ENCODE results near the gene IRF1.
"Not testable (repeated sequence)": the region's sequence is repeated elsewhere in the genome, so short reads cannot be mapped to it uniquely, and the experiment has no call there.

Gene IRF1

DNA sequence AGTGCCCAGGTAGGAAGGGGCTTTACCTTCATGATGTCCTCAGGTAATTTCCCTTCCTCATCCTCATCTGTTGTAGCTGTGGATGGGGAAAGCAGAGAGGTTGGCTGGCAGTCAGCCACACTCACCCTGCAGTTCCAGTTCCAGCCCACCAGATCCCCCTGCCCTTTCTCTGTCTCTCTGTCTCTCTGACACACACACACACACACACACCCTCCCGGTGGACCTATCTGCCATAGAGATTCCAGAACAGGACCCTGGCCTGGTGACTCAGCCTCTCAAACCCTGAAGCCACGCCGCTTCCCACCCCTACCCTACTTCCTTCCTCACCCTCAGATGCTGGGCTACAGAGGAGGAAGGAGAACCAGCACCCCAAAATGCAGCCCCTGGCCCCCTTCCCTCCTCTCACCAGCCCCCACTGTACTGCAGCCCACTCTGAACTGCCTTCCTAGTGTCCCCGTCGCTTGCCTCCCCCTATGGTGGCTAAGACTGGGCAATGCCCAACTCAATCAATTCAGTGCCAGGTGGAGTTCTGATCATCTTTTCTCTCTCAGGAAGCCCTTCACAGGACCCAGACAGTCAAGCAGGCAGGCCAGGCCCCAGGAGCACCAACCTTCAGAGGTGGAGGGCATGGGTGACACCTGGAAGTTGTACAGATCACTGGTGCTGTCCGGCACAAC is 4.8 kb downstream of the IRF1 start:
- DNase-seq: peak; percentile 15

DNA sequence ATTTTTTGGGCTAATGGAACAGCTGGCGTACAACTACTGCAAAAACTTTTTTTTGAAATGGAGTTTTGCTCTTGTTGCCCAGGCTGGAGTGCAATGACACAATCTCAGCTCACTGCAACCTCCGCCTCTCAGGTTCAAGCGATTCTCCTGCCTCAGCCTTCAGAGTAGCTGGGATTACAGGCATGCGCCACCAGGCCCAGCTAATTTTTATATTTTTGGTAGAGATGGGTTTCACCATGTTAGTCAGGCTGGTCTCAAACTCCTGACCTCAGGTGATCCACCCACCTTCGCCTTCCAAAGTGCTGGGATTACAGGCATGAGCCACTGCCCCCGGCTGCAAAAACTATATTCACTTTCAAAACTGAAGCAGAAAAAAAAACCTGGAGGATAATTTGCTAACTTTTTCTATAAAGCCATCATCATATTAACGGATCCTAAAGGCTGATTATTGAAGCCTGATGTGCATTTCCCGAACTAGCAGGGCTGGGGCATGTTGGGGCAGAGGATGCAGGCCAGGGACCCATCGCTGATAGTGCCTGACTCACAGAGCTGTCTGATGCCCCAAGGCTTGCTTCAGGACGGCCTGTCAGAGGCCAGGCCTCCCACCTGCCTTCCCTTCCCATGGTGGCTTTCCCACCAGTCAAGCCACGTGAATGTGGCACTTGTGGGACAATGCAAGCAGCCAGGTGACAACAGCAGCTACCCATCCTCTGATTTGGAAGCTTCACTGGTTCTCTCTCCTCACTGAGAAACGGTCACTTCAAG is 5.5 kb downstream of the IRF1 start:
- DNase-seq: not testable (repeated sequence)

DNA sequence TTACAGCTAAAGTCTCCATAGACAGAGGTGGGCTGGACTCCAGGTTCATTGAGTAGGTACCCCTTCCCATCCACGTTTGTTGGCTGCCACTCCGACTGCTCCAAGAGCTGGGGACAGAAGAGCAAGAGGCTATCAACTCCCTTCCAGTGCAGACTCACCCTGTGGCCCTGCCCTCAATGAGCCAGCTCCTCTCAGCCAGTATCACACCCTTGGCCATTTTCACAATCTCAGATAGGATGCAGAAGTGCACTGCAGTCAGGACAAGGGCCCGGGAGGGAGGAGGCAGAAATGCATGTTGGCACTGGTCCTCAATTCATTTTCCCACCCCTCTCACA is 6.2 kb downstream of the IRF1 start:
- no peak for DNase-seq

DNA sequence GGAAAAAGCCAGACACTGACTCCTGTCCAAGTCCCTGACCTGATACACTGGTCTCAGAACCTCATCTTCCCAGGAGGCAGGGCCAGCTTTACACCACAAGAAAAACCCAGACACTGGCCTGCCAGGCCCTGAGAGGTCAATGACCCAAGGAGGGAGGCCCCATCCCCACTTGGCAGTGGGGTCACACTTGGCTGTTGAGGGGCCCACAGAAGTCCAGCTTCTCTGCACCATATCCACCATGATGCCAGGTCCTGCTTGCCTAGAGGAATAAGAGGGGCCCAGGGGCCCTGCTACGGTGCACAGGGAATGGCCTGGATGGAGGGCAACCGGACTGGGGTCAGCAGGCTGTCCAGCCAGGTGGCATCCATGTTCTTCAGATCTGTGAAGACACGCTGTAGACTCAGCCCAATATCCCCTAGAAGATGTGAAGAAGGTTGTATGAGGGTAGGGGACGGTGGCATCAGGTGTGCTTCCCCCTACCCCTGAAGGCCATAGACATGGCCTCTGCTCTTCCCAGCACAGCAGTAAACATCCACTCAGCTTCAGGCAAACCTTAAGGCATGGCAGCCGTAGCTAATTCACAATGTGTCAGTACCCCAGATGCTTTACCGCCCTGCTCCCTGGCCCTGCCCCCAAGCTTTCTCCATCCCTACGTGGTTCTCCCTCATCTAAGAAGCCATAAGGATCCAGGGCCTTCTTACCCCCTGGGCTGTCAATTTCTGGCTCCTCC is 6.7 kb downstream of the IRF1 start:
- peak; percentile 4 for DNase-seq

DNA sequence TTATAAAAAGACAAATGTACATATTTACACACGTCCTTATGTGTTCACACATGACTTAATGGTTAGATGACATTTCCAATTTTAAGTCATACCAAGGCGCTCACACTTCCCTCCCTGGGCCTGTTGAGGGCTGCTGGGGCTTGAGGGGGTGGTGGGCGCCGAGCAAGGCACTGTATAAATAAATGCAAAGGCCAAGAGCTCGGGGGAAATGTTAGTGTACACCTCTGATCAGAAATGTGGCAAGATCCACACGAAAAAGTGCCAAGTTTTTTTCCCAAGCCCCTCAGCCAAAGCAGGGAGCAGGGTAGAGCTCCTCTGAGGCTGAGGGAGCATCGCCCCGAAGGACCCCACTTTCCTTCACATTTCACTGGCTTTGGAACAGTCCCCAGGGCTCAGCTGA is 7.5 kb downstream of the IRF1 start:
- DNase-seq: no peak

DNA sequence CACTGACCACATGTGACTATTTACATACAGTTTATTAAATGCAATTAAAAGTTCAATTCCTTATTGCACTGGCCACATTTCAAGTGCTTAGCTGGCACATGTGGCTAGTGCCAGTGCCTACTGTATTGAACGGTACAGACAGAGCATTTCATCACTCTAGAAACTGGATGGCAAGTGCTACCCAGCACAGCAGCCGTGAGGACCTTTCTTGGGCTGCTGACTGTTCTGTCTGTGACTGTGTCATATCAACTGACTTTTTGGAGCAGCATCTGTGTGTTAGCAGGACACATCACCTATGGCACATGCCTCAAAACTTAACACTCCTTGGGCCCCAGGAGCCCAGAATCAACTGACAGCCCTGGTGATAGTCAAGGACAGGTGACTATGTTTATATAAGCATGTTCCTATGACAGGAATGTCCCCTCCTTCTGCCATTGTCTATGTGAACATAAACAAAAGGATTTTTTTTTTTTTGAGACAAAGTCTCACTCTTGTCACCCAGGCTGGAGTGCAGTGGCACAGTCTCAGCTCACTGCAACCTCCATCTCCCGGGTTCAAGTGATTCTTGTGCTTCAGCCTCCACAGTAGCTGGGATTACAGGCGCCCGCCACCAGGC is 8.9 kb downstream of the IRF1 start:
- peak; percentile 28 for DNase-seq

DNA sequence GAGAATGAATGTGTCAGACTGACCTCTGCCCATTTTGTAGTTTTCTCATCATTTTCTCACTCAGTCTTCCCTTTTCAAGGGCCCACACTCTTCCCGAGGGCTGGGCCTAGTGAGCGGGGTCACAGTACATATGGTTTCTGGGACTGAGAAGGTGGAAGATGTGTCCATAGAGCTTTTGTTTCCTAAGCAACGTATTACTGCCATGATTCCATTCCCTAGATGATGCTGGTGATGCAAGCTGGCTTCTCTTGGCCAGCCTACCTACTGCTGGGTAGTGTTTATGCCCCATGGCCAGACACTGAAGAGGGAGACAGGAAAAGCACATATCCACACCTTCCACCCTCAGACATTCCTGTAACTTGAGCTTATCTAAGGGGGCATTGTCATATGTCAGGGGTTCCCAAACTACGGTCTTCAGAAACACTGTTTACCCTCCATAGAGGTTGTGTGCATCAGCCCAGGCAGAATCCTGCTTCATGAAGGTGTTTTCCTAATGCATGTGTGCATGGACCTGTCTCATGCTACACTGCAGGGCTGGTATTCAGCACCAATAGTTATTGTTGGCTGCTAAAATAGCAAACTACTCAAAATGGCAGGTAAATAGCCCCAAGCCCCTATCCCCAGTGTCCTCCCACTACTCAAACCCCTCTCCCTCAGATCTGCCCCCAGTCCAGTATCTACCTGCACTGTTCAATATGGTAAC is 9.5 kb downstream of the IRF1 start:
- DNase-seq: peak; percentile 20

DNA sequence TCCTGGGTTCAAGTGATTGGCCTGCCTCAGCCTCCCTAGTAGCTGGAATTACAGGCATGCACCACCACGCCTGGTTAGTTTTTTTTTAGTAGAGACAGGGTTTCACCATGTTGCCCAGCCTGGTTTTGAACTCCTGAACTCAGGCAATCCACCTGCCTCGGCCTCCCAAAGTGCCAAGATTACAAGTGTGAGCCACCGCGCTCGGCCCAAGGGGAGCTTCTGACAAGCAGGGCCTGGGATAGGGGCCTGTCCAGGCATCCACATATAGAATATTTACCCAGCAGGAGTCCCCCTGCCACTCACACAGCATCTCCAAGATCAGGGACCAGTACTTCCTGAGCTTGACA is 10.1 kb downstream of the IRF1 start:
- DNase-seq: no peak

DNA sequence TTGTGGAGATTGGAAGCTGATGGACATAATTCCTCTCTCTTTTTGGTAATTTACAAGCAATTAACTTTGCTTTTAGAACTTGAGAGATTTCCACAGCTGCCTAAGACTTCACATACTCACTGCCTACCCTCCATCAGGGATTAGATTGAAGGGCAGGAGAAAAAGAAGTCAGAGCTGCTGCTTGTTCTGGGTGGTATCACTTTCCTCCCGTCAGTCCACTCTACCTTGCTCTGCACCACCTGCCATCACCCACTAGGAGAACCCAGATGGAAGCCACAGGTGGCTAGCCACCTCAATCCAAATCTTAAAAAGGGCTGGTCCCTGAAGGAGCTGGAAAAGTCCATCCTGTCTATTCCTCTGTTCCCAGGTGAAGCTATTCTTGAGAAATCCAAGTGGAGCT is 10.5 kb downstream of the IRF1 start:
- DNase-seq: no peak

DNA sequence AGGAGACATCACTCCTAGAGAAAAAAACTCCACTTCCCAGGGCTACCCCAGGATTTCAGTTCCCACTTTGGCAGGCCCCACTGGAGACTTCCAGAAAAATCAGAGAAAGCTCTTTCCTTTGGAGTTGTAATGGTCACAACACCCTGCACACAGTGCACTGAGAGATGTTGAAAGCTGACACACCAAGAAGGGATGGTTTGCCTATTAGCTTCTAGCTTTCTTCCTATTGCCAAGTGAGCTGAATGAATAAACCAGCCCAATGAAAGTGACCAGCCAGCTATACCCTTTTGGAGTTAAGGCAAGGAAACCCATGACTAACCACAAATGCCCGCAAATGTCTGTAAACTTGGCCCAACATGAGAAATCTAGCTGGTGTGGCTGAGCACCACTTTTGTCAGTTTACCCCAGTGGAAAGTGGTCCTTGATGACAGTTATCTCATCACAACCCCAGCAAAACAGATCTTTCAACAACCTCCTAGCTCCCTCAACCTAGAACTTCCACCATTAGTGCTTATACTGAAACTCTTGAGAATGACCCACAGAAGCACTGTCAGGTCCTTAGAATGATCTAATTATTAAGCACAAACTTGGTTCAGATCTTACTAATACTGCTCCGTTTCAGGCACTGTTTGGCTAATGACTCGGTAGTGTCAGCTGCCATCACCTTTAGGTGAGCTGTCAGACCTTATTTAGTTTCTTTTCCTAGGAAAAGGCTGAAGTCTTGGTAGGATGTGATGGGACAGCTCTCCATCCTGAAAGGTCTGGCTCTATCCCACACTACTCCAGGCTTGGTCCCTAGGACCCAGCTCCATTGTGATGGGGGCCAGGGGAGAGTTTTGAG is 11.2 kb downstream of the IRF1 start:
- DNase-seq: no peak

DNA sequence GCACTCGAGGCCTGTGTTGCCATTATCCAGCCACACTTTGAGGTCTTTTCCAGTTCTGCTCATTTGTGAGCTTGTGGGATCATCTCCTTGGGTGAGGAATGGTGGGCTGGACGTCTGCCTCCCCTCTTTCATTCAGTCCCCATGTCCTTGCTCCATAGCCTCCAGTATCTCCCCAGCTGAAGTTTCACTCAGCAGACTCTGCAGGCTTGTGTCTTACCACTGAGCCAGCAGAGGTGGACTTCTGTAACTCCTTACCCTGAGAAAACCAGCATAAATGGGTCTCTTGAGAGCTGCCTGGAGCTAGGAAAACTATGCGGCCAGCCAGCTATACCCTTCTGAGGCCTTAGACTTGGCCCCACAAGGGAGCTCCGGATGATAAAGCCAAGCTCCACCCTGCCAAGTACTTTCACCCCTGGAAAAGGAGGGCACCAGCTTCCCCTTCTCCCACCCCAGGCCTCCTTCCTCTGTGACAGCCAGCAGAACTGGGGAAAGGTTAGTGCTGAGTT is 12.2 kb downstream of the IRF1 start:
- no peak for DNase-seq

DNA sequence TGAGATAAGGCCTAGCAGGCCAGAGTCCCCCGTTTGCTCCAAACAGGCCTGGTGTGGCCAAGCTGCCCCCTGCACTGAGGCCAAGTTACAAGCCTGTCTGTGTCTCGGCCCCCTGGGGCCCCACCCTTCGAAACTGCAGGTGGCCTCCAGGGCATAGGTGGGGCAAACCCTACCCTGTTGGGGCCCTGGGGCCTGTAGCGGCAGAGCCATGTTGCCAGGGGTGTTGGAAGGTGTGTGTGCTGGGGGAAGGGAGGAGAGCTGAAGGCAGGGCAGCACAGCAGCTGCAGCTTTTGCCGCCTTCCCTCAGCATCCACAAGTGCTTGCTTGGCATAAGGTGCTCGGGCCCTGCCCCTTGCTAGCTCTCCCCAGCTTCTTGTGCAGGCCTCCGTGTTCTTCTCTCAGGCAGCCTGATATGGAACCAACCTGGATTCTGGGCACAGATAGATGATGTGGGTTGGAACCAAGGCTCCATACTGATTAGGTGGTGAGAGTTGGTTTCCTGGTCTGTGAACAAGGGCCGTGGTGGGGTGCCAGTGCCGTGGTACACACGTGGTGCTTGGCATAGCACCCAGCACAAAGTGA is 12.7 kb downstream of the IRF1 start:
- DNase-seq: no peak

DNA sequence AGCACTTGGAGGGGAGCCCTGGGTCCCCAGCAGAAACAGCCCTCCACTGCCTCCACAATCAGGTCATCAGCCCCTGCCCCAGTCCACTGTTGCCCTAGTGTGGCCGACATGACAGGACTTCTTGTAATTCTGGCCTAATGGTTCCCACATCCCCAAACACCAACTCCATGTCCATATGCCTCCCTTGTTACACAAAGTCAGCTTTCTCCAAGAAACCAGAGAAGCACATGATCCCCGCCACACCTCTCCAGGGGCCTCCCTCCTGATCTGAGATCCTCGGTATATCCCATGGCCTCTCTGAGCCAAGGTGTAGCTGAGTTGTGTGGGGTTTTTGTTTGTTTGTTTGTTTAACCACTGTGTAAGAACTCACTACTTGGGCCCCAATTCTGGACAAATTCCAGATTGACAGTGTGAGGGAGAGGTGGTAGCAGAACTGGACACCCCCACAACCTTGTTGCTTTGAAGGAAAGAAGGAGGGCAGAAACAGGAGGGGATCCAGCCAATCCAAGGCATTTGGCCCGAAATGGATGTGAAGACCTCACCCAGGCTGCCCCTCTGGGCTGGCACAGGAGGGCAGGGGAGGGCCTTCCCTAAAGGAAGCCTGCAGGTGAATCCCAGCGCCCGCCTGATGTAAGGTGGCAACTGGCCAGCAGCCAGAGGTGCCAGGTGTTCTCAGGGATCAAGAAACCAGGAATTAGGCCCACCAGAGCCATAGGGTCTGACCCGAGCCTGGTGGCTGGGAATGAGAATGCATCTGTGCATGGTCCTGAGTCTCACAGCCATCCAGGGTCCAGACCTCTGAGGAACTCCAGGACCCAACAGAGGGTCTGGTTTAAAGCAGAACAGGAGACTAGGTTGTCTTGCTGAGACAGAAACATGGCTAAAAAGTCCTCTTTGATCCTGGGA is 13.4 kb downstream of the IRF1 start:
- DNase-seq: no peak

DNA sequence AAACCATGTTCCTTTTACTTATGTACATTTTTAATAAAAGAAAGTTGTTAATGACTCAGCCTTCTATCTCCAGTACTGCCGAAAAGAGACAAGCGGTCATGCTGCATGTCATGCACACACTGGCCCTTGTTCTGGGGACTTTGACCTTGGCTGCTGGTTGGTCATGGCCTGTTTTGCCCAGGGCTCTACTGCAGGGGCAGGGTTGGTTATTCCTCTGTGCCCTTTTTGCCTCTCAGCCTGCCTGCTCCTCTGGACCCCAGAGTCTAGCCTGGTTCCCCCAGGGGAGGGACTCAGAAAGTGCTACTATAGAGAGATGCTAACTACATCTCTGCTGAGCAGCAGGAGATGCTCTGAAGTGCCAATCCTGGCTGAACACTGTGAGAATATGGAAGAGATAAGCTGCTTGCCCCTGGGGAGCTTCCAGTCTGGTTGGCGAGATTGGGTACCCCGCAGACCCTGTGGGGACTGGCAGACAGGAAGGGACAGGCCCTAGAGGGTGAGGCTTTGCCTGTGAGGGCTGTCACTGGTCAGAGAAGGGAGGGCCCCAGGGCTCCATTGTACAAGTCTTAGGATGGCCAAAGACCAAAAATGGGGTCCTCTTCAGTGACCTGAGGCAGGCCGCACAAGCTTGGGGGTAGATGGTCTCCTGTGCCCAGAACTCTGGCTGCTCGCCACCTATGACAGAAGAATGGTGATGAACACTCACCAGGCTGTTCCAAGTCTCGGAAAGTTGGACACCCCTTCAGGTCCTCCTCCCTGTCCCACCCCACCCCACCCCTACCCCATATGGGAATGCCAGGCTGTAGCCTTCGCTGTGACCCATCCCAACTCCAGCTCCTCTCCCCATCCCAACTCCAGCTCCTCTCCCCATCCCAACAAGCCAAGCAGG is 14.3 kb downstream of the IRF1 start:
- no peak for DNase-seq

DNA sequence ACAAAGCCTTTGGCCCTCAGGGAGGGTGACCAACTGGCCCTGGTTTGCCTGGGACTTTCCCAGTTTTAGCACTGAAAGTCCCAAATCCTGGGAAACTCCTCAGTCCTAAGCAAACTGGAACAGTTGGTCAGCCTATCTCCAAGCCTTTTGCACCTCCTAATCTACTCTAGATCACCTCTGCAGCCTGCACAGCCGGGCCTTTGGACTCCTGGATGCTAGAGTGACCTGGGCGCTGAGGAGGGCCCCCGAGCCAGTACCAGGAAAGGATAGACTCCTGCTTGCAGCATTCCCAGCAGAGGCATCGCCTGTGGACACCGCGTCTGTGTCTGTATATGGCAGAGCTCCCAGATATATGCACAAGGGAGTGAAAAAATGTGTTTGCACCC is 15.1 kb downstream of the IRF1 start:
- DNase-seq: no peak

DNA sequence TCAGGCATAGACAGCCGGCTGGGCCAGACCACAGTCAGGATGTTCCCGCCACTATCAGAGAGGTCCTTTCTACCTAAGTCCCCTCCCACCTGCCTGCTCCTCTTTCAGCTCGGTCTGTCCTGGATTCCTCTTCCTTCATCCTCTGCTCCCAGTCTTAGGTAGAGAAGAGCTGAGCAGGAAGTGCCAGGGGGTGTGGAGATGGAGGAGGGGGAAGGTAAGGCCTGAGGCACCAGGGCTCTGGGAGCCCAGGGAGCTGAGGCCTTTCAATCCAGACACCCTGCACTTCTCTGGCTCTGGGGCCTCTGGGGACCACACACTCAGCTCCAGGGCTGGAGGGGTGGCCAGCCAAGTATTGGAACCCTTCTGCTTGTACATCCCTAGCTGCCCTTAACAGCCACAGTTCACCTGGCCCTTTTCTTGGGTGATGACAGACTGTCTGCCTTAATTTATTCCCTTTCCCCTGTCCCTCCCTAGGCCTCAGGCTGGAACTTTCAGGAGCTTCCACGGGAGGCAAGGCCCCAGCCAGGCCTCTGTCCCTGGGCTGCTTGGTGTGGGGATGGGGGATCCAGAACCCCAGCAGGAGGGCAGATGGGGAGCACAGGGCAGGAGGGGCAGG is 15.6 kb downstream of the IRF1 start:
- no peak for DNase-seq

DNA sequence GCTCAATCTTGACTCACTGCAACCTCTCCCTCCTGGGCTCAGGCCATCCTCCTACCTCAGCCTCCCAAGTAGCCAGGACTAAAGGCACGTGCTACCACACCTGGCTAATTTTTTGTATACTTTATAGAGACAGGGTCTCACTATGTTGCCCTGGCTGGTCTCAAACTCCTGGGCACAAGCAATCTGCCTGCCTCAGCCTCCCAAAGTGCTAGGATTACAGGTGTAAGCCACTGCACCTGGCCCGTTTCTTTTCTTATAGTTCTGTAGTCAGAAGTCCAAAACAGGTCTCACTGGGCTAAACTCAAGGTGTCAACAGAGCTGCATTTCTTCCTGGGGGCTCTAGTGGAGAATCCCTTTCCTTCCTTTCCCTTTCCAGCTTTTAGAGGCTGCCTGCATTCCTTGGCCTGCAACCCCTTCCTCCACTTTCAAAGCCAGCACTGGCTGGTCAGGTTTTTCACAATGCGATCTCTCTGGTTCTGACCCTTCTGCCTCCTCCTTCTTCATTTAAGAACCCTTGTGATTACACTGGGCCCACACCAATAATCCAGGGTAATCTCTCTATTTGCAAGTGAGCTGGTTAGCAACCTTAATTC is 16.3 kb downstream of the IRF1 start:
- no peak for DNase-seq

DNA sequence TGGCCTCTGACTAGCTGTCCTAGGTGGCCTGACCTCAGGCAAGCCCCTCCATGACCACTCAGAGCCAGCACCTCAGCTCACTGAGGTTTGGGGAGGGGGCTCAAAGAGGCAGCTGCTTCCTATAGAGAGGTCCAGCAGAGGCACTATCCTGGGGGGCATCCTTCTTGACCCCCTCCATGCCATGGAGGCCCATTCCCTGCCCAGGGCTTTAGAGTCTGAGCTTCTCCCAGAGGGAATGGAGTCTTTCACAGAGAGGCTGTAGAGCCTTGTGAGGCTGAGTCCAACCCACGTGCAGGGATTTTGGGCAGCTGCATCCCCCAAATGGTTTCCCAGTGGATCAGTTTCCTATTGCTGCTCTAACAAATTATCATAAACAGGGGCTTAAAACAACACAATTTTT is 16.9 kb downstream of the IRF1 start:
- DNase-seq: no peak
